T-helper 2 cell treated with Interferon-gamma antibody and Interleukin-4, amounts not matched to agents 100 ng/mL and 5 ng/mL, for 36 hours (primary cell): ENCODE data around the gene MCFD2. TPM values are rescaled to one million over a fixed set of nuclear protein-coding genes. Genes with fewer than 3 reads are reported as not detected.
"Not testable (repeated sequence)": the region's sequence is repeated elsewhere in the genome, so short reads cannot be mapped to it uniquely, and the experiment has no call there.

Experiments used
- intact Hi-C: fragments of 100-400 bp; cut with micrococcal nuclease; formaldehyde crosslinking; loops from one replicate; pipeline ENCODE4 v1.15.1; 2023
- total RNA-seq: library from RNA; stranded (reverse); gene quantifications from 2 replicates; pipeline ENCODE4 v1.2.3, GENCODE V29; 2022

Gene MCFD2
- total RNA-seq, 1 donor from 2014 or later, result 47.8 TPM

DNA sequence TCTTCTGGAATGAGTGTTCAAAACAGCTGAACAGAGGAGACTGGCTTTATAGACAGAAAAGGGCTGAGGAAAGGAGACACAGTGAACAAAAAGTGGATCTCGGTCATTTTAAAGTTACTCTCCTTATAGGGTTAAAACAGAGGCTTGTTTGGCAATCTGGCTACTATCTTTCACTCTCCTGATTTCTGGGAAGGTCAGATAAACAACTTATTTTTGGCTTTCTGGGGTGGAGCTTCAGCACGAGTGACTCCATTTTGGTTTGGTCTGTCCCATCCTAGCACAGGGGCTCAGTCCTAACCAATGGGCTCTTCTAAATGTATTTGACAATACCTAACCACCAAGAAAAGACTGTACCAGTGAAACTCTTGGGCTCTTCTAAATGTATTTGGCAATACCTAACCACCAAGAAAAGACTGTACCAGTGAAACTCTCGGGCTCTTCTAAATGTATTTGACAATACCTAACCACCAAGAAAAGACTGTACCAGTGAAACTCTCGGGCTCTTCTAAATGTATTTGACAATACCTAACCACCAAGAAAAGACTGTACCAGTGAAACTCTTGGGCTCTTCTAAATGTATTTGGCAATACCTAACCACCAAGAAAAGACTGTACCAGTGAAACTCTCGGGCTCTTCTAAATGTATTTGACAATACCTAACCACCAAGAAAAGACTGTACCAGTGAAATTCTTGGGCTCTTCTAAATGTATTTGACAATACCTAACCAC, 39.5 kb downstream of the MCFD2 start:
- intact Hi-C loops, result not testable (repeated sequence)

DNA sequence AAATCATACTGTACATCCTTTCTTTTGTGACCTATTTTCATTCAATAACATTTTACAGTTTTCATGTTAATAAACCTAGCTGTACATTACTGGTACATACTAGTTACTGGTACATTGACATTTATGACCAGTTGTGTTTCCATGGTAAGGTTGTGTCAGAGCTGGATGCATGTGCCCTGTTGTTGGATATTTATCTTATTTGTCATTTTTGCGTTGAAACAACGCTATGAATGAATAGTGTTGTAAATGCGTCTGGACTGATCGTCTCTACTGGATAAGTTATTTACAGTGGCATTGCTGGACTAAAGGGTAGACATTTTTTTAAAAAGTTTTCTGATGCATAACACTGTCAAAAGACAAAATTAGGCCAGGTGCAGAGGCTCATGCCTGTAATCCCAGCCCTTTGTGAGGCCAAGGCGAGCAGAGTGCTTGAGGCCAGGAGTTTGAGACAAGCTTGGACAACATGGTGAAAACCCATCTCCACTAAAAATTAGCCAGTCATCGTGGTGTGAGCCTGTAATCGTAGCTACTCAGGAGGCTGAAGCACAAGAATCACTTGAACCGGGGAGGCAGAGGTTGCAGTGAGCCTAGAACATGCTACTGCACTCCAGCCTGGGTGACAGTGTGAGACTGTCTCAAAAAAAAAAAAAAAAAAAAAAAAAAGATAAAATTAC, 40.2 kb downstream of the MCFD2 start:
- intact Hi-C loops, result no loop called here

DNA sequence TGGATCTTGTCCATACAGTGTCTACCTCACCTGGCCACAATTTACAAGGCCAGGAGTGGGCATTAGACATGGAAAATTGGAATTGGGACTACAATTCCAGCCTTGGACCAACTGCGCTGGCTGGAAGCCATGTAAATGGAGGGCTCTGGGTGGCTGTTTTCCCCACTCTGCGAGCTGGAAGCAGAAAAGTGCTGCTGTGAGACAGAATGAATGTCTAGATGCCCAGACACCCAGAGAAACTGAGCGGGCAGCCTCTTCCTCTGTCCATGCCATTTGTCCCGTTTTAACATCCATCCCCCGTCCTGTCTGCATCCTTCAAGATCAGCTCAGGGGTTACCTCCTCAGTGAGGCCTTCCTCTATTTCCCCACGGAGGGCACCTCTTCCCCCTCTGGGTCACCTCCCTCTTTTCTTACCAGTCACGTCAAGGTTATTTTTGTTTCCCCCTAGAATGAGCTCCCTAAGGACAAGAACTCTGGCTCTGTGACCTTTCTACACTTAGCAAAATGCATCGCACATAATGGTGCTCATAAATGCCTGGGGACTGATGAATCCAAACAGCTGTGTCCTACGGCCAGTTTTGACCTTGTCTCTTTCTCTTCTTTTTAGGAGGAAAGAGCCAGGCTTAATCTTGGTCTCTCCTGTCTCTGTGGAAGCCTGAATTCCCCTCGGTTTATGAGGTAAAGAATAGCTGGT, 41.2 kb downstream of the MCFD2 start:
- intact Hi-C loops, result no loop called here

DNA sequence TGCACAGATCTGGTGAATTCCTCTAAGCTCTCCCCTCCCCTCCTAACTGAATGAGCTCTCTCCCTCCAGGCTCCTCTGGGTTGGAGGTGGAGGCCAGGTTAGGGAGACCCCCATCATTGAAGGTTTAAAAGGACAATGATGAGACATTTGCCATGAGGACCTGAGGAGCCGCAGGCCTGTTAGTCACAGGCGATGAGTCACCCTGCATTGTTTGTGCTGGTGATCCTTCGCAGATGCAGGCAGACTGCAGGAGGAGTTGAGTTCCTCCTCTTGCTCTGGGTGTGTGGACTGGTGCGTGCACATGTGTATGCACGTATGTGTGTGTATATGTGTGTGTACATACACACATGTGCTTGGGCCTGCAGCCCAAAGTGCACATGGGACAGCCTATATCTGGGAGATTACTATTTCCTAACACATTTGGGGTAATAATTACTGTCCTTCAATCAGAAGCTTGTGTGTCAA, 42.0 kb downstream of the MCFD2 start:
- intact Hi-C loops, result no loop called here

DNA sequence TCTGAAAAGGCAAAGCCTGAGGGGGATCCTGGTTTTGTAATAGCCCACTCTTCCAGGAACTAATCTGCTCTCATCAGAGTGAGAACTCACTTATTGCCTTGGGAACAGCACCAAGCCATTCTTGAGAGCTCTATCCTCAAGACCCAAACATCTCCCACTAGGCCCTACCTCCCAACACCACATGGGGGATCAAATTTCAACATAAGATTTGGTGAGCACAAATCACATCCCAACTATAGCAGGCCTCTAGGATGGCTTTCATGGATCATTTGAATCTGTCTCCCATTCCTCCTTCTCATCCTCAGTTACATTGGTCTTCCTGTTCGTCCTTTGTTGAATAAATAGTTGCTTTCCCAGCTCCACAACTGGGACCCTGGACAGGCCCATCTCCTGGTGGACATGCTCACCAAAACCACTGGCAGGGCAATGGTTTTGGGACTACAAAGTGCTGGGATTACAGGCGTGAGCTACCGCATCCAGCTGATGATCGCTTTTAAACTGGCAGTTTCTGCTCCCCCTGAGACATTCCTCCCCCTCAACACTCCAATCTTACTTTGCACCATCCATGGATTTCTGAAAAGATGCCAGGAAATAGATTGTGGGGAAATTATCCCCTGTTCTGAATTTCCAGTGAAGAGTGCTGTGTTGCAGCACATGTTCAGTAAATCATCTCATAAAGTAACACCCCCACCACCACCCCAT, 42.6 kb downstream of the MCFD2 start:
- intact Hi-C loops, result no loop called here

DNA sequence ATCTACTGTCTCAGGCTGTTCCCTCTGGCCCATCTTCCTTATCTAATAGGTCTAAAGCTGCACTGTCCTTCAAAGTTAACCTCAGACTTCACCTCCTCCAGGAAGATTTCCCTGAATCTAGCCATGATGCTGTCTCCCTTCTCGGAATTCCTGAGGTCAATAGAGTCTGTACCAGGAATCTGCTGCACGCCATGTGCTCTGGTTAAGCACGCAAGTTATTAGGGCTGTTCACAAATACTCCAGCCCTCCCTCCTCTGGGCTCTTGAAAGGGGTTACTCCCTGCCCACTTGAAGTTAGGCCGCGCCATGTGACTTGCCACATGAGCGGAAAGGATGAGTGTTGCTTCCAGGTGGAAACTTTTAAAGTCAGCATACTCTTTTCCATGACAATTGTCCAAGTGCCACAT, 43.6 kb downstream of the MCFD2 start:
- intact Hi-C loops, result no loop called here

DNA sequence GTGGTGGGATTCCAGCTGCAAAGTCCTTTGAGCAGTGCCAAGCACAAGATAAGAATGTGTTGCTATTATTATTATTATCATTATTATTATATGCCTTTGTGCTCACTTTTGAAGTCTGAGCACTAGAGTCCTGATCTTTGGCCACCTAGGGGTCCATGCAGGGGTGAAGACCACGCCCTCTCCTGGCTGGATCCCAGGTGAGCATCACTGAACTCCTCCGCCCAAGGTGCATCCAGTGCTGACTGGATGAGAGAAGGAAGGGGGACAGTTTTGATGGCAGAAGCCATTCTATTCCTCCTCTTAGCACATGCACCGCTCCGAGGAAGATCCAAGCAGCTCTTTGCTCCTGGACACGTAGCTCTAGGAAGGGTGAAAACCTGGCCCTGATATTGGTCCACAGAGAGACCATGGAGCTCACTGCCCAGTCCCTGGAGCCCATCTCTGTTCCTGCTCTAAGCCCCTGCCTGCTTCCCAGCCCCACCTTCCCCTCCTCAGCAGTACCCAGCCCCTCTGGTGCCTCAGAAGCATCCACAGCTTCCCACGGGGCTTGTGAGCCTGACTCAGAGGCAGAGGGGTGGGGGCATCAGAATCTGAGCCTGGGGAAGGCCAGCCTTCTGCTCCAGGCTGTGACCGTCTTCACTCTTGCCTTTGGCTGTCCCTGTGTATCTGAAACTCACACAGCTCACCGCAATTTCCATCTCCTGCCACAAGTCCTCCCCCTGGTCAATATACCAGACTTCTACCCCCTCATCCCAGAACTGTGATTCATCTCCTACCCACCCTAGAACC, 45.4 kb downstream of the MCFD2 start:
- intact Hi-C loops, result no loop called here

DNA sequence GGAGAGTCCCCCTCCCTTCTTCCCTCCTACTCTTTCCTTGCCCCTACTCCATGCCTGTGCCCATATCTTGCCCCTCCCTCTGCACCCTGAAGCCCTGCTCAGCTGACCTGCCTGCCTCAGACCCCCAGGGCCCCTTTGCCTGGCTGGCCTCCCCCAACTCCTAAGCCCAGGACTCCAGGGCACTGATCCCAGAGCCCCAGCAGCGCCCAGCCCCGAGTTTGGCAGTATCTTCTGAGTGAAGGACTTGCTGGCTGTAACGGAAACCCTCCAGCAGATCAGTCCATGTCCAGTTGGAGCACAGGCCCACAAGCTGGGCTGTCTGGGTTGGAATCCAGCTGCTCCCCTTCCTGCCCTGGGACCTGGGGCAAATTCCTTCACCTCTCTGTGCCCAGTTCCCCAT, 46.0 kb downstream of the MCFD2 start:
- intact Hi-C loops, result no loop called here

DNA sequence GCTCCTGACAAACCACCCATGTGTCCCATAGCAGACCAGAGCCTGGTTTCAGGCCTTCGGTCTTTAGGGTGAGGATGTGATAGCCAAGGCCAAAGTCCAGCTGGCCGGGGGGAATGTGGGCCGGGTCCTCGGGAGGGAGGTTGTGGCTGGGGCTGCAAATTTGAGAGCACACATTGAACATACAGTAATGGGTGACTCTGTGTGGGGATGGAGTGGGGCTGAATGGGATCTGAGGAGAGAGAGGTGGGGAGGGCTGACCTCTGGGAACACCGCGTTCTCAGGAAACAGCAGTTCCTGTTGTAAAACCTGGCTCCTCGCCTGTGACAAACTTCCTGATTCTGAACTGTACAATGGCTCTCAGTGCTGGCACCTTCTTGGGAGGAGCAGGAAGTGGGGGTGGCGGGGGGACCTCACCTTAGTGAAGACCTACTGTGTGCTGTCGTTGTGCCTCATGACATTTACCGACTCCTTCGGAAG, 48.8 kb downstream of the MCFD2 start:
- intact Hi-C loops, result no loop called here

DNA sequence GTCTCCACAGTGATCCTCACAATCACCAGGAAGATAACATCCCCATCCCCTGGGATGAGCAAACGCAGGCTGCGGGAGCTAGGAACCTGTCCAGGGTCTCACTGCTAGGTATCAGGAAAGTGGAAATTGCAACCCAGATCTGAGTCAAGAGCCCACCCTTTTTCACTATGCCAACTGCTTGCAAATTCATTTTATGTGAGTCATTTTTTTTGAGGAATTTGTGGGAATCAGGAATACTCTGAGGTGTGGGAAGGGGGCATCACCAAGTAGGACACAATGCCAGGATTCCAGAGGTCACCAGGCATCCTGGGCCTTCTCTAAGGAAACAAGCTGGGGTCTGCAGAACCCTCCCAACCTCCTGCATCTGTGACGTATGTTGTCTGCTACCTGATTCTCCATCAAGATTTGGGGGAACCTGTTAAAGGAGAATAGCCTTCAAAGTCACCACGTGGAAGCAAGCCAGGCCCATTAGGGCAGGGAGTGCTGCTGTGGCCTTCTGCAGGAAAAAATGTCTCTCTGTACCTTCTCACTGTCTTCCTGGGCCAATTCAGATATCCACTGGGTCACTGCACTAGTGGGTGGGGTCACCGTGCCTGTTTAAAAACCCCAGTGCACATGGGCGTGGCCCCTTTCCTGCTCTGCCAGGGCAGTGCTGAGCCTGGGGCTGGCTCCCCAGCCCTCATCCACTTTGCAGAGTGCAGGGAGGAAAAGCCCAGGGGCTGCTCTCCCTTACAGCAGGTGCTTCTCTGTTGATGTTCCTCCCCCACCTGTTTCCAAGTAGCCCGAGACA, 50.2 kb downstream of the MCFD2 start:
- intact Hi-C loops, result no loop called here

DNA sequence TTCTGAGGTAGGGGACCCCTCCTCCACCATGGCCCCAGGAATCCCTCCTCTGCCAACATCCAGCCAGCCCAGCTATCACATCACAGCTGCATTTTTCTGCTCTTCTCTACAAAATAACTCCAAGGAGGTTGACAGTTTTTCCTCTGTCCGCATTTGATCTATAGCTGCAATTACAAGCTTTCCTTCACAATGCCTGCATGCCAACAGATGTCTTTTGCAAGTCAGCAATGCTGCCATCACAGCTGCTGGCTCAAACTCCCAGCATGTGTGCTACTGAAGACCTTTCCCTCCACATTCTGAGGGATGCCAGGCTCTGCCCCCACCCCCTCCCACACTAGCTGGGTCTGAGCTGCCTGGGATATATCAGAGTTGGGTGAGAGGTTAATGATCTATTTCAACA, 51.7 kb downstream of the MCFD2 start:
- intact Hi-C loops, result no loop called here

DNA sequence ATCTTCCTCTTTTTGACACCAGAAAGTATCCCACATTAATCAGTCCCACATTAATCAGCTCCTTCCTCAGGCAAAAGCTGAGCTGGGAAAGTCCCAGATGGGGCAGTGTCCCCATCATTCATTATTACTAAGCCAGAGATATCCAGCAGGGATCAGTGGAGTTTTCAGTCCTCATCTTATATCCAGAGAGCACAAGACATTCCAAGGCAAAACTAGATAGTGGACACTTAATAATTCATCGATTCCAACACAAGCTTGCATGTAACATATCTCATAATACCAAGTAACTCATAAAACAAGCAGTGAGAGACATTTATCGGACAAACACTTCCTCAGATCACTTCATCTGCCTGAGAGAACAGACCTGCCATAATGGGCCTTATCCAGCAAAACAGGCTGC, 53.1 kb downstream of the MCFD2 start:
- intact Hi-C loops, result no loop called here

DNA sequence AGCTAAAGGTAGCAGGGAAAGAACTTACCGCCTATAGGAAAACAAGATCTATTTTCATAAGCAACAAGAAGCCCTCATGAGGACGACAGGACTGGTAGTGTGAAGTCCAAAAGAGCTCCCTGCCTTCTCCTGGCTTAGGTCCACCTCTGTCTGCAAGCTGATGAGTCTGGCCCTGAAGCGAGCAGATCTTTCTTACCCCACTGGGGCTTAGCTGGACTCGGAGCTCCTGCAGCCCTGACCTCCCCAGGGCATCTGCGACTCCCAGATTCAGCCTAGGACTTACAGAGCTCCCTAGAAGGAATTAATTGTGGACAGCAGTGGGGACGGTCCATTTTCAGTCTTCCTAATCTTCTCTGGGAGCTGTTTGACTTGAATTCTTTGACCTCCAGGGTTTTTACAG, 53.7 kb downstream of the MCFD2 start:
- intact Hi-C loops, result no loop called here

DNA sequence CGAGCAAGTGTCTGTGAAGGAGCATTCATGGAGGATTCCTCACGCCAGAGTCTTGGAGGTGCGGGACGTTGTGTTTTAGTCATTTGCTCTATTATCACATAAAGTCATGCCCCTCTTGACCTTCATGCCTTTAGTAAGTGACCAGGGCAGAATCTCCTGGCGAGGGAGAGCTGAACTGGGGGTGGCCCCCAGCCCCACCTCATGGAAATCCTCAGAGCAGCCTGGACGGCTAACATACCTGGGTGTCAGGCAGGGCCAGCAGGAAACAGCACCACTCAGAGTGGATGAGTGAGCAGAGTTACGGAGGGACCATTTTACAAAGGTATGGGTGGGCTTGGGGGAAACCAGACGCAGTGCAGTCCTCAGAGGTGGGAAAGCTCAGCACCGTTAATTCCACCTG, 56.1 kb downstream of the MCFD2 start:
- intact Hi-C loops, result no loop called here

DNA sequence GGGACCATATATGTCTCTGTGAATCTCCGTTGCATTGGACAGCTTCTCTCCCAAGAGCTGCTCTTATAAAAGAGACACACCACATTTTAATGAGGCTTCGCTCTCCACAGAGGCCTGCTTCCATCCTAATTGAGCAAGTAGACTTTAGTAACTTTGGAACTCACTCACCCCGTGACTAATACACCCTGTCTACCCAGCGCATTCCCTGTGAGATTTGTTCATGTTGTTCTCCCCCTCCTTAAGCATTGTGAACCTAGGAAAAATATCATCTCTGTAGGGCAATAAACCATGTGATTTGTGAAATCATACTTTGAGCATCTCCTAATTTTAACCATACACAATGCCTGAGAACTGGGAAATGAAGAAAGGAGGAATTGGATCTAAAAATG, 56.9 kb downstream of the MCFD2 start:
- intact Hi-C loops, result no loop called here

DNA sequence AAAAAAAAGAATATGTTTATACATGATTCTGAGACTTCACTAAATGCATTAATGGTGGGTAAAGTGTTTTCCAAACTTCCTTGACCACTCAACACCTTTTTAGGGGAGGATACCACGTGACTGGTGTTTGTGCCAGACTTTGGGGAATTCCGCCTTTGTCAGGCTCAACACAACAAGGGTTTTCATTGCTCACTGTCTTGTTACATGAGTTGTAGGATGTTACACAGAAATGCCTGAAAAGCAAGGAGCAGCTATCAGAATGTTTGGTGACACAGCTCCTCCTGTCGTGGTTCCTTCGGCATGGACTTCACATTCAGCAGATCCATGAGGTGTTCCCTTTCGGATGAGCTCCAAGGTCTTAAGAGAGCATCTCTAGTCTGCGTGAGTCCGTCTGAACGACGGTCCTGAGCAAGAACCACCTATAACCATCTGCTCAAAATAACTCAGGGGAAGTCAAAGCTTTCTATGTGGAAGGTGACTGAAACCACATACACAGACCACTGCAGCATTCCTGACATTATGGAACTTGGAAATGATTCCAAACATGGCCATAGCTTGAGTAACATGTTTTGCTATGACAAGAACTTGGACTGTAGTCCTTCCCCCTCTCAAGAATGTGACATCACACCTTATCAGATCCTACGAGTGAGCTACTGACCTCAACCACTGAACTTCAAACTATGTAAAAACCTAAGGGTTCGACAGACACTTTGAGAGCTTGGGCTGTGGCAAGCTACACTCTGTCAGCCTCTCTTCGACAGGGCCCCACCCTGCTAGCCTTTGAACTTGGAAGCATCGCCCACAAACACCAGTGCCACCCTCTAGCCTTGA, 57.5 kb downstream of the MCFD2 start:
- intact Hi-C loops, result no loop called here

DNA sequence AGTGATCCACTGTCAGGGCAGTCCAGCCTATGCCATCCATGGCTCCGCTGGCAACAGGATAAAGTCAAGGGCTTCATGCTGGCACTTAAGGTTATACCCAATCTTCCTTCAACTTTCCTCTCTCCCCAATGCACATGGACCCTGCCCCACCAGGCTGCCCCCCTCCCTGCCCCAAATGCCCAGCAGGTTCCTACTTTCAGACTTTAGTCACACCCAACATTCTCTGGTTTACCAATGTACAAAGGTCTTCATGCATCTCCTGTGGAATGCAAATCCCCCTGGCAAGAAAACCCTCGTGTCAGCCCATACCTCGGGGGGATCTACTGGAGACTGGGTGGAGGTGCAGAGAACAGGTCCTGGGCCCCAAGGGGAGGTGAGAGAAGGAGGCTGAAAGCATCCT, 59.3 kb downstream of the MCFD2 start:
- intact Hi-C loops, result no loop called here

DNA sequence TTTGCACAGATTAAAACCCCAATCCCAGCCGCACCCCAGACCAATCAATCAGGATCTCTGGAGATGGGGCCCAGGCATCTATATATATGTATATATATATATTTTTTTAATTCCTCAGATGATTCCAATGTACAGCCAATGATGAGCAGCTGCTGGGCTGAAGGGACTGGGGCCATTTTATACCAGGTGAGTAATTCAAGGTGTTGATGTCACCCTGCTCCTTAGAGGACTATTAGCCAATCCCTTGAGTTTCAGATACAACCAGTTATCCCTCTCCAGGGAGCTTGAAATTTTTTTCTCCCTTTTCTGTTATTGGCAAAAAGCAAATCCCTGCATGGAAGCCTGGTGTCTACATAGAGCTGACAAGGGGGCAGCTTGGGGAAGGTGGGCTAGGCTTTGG, 59.8 kb downstream of the MCFD2 start:
- intact Hi-C loops, result no loop called here

DNA sequence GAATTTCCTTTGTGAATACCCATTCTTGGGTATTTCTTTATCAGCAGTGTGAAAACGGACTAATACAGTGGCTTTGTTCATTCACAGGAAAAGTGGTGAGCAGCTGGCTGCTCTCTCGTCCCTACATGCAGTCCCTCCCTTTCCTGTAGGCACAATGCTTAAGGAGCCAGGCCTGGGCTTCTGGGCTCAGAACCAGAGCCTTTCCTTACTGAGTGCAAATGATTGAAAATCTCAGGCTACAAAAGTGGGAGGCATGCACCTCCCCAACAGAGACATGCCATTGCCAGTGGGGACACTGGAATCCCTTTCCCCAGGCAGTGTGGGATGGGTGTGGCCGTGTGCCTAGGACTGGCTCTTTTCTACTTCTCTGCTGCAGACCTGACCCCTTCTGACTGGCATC, 61.3 kb downstream of the MCFD2 start:
- intact Hi-C loops, result no loop called here
